ENCODE data around the gene ACBD4.

ACBD4 gene

DNA sequence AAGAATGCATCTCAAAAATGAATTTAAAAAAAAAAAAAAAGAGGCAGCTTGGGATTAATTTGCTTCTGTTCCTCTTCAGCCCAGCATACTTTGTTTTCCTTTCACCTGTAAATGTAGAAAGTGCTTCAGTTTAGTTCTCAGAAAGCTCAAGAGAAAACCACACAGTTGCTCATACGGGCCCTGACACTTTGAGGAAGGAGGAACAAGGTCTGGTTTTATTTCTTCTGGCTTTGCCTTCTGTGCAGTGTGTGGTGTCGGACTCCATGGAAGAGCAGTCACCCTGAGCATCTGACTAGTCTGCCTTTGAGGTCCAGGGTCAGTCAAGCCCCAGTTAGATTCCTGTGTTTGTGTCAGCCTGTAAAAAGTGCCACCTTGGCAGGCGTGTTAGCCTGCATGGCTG, 46.7 kb upstream of the ACBD4 start:
- TF ChIP-seq, protein P1, sequence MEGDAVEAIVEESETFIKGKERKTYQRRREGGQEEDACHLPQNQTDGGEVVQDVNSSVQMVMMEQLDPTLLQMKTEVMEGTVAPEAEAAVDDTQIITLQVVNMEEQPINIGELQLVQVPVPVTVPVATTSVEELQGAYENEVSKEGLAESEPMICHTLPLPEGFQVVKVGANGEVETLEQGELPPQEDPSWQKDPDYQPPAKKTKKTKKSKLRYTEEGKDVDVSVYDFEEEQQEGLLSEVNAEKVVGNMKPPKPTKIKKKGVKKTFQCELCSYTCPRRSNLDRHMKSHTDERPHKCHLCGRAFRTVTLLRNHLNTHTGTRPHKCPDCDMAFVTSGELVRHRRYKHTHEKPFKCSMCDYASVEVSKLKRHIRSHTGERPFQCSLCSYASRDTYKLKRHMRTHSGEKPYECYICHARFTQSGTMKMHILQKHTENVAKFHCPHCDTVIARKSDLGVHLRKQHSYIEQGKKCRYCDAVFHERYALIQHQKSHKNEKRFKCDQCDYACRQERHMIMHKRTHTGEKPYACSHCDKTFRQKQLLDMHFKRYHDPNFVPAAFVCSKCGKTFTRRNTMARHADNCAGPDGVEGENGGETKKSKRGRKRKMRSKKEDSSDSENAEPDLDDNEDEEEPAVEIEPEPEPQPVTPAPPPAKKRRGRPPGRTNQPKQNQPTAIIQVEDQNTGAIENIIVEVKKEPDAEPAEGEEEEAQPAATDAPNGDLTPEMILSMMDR (IDR thresholded peaks at IDR 0.05; ENCODE audit: low read depth, low read length): no peak
- DNase-seq: no peak
- Histone ChIP-seq H3K9me3 (ENCODE audit: severe bottlenecking) (no peaks in the 10 kb centered on the region), H3K27me3 (ENCODE audit: insufficient read depth, low read depth, severe bottlenecking) (no peaks in the 10 kb centered on the region), H3K4me3 (ENCODE audit: low read depth, low read length) (no peak overlapping the region), H3K36me3 (peaks cover 100% of the 10 kb centered on the region), H3K27ac (no peak overlapping the region)

DNA sequence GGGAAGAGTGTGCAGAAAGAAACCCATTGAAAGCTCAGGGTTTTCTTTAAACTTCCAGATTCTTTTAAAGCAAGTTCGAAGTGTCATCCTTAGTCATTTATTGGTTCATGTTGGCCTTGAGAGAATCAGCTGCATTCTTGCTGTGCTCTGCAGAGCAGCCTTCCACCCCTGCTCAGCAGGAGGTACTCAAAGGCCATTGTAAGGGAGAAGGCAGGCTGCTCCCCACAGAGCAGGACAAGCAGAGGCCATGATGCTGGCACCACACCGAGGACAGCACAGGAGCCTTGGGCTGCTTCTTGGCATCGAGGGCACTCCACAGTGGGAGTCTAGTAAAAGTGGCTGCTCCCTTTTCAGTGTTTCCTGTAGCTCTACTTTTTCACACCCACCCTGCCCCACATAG, 44.8 kb upstream of the ACBD4 start:
- Histone ChIP-seq H3K27me3 (ENCODE audit: insufficient read depth, low read depth, severe bottlenecking) (no peaks in the 10 kb centered on the region), H3K36me3 (peaks cover 100% of the 10 kb centered on the region), H3K9me3 (ENCODE audit: severe bottlenecking) (no peaks in the 10 kb centered on the region), H3K27ac (no peak overlapping the region), H3K4me3 (ENCODE audit: low read depth, low read length) (no peak overlapping the region)
- TF ChIP-seq, protein P1 (IDR thresholded peaks at IDR 0.05; ENCODE audit: low read depth, low read length): no peak
- DNase-seq: no peak

GRCh38 chr17:45091778-45092425, 43.6 kb upstream of the ACBD4 start:
- no peak for DNase-seq
- no peaks in the 10 kb centered on the region for H3K9me3 ChIP-seq (ENCODE audit: severe bottlenecking)
- TF ChIP-seq, protein P1 (IDR thresholded peaks at IDR 0.05; ENCODE audit: low read depth, low read length): no peak
- no peaks in the 10 kb centered on the region for H3K27me3 ChIP-seq (ENCODE audit: insufficient read depth, low read depth, severe bottlenecking)
- peaks cover 100% of the 10 kb centered on the region for H3K36me3 ChIP-seq
- no peak overlapping the region for H3K4me3 ChIP-seq (ENCODE audit: low read depth, low read length)
- H3K27ac ChIP-seq: no peak overlapping the region

- peaks cover 100% of the 10 kb centered on the region for H3K36me3 ChIP-seq
Observed at GRCh38 chr17:45092911-45093430, 42.5 kb upstream of the ACBD4 start.

DNA sequence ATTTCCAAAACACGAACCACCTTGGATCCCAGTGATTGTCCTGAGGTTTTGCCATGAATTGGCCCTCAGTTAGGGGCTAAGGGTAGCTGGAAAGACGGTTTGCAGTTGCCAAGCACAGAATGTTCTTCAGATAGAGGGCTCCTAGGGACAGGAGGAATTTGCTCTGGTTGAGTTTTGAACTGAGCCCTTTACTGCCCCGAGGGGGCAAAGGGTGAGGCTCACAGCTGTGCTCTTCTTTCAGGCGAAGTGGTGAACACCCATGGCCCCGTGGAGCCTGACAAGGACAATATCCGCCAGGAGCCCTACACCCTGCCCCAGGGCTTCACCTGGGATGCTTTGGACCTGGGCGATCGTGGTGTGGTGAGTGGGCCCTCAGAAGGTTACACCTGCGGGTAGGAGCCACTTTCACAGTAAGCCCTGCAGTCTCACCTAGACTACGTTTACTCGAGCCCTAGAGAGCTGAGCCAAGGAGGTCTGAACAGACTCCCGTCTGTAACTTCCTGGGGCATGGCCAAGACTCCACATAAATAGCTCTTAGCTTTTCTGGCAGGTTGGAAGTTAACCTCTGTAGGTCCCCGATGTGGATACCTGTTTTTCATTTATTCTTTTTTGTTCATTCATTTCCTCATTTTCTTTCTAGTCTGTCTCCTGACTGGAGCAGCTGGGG, 41.9 kb upstream of the ACBD4 start:
- Histone ChIP-seq H3K9me3 (ENCODE audit: severe bottlenecking) (no peaks in the 10 kb centered on the region), H3K4me3 (ENCODE audit: low read depth, low read length) (no peak overlapping the region), H3K27ac (no peak overlapping the region), H3K27me3 (ENCODE audit: insufficient read depth, low read depth, severe bottlenecking) (no peaks in the 10 kb centered on the region), H3K36me3 (peaks cover 100% of the 10 kb centered on the region)
- TF ChIP-seq, protein P1 (IDR thresholded peaks at IDR 0.05; ENCODE audit: low read depth, low read length): no peak
- no peak for DNase-seq

More at GRCh38 chr17:45092911-45093430, 42.5 kb upstream of the ACBD4 start:
- TF ChIP-seq, protein P1 (IDR thresholded peaks at IDR 0.05; ENCODE audit: low read depth, low read length): no peak
- no peak overlapping the region for H3K27ac ChIP-seq
- no peak for DNase-seq
- H3K9me3 ChIP-seq (ENCODE audit: severe bottlenecking): no peaks in the 10 kb centered on the region
- no peak overlapping the region for H3K4me3 ChIP-seq (ENCODE audit: low read depth, low read length)
- no peaks in the 10 kb centered on the region for H3K27me3 ChIP-seq (ENCODE audit: insufficient read depth, low read depth, severe bottlenecking)

Measured in WERI-Rb-1 (cell line).